ENCODE measurements around the gene RAB11FIP3.

The RAB11FIP3 gene

GRCh38 chr16:521381-522210 is 96.1 kb downstream of the RAB11FIP3 start:
- no peak for DNase-seq

- DNase-seq, result no peak
Measured at GRCh38 chr16:522320-523096, 97.1 kb downstream of the RAB11FIP3 start.

- DNase-seq, result no peak
Measured at GRCh38 chr16:523097-523741, 97.8 kb downstream of the RAB11FIP3 start.

GRCh38 chr16:524274-525040 is 99.0 kb downstream of the RAB11FIP3 start:
- no peak for DNase-seq

GRCh38 chr16:525123-525519 is 99.7 kb downstream of the RAB11FIP3 start:
- no peak for DNase-seq

GRCh38 chr16:525520-526180 is 100.2 kb downstream of the RAB11FIP3 start:
- peak; percentile 81 for DNase-seq

- DNase-seq, result peak; percentile 18
Measured at GRCh38 chr16:526181-527014, 100.9 kb downstream of the RAB11FIP3 start.

GRCh38 chr16:527015-527903 is 101.8 kb downstream of the RAB11FIP3 start, which contains the start of gene CAPN15:
CAPN15 (plus strand) TSS chr16:527712; CDS start chr16:546839, 19,127 bp downstream.
- DNase-seq, result peak; percentile 84

- DNase-seq, result peak; percentile 88
Measured at GRCh38 chr16:528111-529011, 102.9 kb downstream of the RAB11FIP3 start.

GRCh38 chr16:529012-529575 is 103.6 kb downstream of the RAB11FIP3 start:
- no peak for DNase-seq

- no peak for DNase-seq
Measured at GRCh38 chr16:530111-530817, 104.8 kb downstream of the RAB11FIP3 start.

GRCh38 chr16:531494-532125 is 106.2 kb downstream of the RAB11FIP3 start:
- no peak for DNase-seq

- no peak for DNase-seq
Measured at GRCh38 chr16:533391-534123, 108.1 kb downstream of the RAB11FIP3 start.

- no peak for DNase-seq
Measured at GRCh38 chr16:534135-534534, 108.7 kb downstream of the RAB11FIP3 start.

GRCh38 chr16:534856-535445 is 109.5 kb downstream of the RAB11FIP3 start:
- DNase-seq, result no peak

Measured in HCEC 1CT (cell line).